GM12872 (cell line): ENCODE results near the gene RPS14.

ENCODE experiments used
- CTCF ChIP-seq: IDR thresholded peaks from 3 replicates; pipeline ENCODE4 v1.5.1; 2011; ENCODE audit warnings: low read depth, mild to moderate bottlenecking, low read length, moderate library complexity; ENCODE audit not compliant: insufficient read depth

RPS14 gene

GRCh38 chr5:150457562-150458240 is 8.2 kb upstream of the RPS14 start:
- no peak for TF ChIP-seq CTCF

DNA sequence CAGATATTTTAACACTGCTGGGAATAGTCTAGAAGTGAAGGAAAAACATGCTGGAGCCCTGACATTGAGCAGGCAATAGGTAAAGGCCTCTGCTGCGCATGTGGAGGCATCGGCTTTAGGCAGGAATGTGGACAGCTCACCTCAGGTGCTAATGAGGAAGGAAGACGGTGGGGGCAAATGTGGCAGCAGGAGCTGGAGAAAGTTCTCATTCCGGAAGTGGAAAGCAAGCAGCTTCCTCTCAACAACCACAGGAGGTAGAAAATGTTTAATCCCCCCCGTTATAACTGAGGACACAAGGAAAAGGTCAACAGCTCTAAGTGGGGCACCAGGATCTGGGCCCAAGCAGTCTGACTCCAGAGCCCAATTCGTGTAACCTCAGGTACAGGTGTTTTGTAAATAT is 7.6 kb upstream of the RPS14 start:
- TF ChIP-seq CTCF = no peak

DNA sequence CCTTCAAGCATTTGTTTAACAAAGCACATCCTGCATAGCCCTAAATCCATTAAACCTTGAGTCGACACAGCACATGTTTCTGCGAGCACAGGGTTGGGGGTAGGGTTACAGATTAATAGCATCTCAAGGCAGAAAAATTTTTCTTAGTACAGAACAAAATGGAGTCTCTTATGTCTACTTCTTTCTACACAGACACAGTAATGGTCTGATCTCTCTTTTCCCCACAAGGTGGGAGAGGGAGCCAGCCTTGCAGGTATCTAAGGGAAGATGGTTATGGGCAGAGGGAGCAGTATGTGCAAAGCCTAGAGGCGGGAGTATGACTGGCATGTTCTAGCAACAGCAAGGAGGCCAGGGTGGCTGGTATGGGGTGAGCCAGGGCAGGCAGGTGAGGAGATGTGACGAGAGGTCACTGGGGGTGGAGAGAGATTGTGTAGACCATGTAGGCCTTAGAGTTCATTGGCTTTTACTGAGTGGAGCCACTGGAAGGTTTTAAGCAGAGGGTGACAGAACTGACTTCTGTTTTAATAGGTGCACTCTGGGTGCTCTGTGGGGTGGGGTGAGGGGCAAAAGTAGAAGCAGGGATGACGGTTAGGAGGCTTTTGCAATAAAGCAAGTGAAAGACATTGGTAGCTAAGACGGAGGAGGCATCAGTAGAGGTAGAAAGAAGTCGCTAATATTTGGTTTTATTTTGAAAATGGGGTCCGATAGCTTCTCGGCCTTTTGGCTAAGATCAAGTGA is 5.1 kb upstream of the RPS14 start:
- no peak for TF ChIP-seq CTCF

- no peak for TF ChIP-seq CTCF
Measured at GRCh38 chr5:150452914-150453313, 3.4 kb upstream of the RPS14 start.

- no peak for TF ChIP-seq CTCF
Measured at GRCh38 chr5:150451594-150451993, 2.1 kb upstream of the RPS14 start.

- TF ChIP-seq CTCF = no peak
Measured at GRCh38 chr5:150448952-150449516, 505 bp downstream of the RPS14 start.

- no peak for TF ChIP-seq CTCF
Measured at GRCh38 chr5:150448334-150448733, 1.2 kb downstream of the RPS14 start.
